NCI-H748 (cell line): Measurements from ENCODE around the gene SORL1-AS1.

Source experiments
- DNase-seq: peaks from one replicate; lab custom pipeline; 2025; ENCODE audit not compliant: unreplicated experiment; lab: John Stamatoyannopoulos, UW

Gene SORL1-AS1

GRCh38 chr11:121476379-121477032 is 23.7 kb upstream of the SORL1-AS1 start:
- peak; percentile 81 for DNase-seq

GRCh38 chr11:121474680-121475079 is 21.9 kb upstream of the SORL1-AS1 start:
- no peak for DNase-seq

GRCh38 chr11:121473064-121473777 is 20.5 kb upstream of the SORL1-AS1 start:
- DNase-seq = no peak

GRCh38 chr11:121472312-121472711 is 19.5 kb upstream of the SORL1-AS1 start:
- no peak for DNase-seq

DNA sequence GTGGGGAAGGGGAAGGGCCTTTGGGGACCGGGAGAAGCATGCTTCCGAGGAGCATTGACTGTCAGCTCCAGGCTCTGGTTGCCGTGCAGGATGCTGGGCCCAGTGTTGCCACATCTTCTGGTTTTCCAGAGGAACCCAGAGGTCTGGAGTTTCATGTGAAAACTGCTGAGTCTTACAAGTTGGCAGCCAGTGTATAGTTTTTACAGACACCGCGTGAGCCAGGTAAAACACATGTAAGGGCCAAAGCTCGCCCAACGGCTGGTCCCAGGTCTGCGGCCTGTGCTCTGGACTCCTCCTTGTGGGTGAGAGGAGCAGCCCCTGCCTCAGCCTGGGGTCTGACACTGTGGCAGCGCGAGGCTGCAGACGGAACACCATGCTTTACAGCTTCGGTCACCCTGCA is 18.4 kb upstream of the SORL1-AS1 start:
- DNase-seq = no peak

DNA sequence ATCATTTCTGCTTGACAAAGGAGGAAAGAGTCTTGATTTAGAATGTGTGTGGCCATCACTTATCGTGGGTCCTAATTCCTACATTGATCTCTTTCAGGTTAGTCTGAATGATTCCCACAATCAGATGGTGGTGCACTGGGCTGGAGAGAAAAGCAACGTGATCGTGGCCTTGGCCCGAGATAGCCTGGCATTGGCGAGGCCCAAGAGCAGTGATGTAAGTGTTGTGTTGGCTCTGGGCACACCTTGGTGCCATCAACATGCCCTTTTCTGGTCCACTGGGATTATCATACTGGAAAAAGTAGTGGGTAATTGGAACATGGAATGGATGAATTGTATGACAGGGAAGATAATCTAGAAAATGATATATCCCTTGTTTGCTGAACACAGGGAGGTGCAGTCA is 17.1 kb upstream of the SORL1-AS1 start:
- DNase-seq = no peak

DNA sequence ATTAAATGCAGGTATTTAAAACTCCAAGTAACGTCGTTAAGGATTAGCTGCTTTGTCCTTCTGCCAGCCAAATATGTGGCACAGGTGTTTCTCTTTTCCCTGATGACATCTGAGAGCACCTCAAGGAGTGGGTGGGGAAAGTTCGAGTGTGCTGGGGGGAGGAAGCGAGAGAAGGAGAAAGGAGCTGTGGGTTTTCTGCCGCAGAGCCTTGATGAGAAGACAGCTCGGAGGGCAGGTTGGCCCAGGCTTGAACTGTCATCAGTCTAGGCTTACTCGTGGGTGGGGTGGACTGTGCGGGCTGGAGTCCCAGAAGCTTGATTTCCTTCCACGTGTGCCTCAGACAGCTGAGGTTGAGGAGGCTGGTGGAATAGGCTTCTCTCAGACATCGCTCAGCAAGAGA is 15.2 kb upstream of the SORL1-AS1 start:
- DNase-seq = no peak

GRCh38 chr11:121467471-121467870 is 14.7 kb upstream of the SORL1-AS1 start:
- no peak for DNase-seq

- peak; percentile 87 for DNase-seq
These were observed 13.5 kb upstream of the SORL1-AS1 start for GRCh38 chr11:121466063-121466794.

DNA sequence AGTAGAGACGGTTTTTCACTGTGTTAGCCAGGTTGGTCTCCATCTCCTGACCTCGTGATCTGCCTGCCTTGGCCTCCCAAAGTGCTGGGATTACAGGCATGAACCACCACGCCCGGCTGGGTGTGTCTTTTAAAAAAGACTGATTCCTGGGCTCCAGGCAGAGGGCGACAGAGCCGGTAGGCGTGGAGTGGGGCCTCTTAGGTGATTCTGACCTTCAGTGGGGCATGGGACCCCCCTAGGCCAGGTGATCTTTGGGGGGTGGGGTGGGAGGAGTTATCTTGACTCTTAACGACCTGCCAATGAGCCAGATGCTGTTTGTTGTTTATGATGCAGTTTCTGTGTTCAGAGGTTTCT is 12.9 kb upstream of the SORL1-AS1 start:
- no peak for DNase-seq

- DNase-seq = no peak
These were observed 11.7 kb upstream of the SORL1-AS1 start for GRCh38 chr11:121464352-121464946.

- no peak for DNase-seq
These were observed 11.0 kb upstream of the SORL1-AS1 start for GRCh38 chr11:121463689-121464335.

DNA sequence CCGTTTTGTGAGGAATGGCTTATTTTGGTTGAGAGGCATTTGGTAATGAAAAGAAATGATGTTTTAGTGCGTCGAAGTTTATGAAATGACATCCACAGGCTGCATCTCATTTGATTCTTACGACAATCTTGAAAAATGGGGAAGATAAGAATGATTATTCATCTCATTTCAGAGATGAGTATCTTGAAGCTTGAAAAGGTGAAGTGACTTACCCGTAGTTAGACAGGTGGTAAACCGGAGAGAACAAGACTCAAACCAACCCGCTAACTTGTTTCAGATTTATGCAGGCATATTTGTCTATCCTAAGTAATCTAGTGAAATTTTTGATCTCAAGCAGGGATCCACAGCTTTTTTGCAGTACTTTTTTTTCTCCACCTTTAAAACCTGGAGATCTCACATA is 9.1 kb upstream of the SORL1-AS1 start:
- DNase-seq = no peak

- peak; percentile 32 for DNase-seq
These were observed 8.3 kb upstream of the SORL1-AS1 start for GRCh38 chr11:121460941-121461514.

DNA sequence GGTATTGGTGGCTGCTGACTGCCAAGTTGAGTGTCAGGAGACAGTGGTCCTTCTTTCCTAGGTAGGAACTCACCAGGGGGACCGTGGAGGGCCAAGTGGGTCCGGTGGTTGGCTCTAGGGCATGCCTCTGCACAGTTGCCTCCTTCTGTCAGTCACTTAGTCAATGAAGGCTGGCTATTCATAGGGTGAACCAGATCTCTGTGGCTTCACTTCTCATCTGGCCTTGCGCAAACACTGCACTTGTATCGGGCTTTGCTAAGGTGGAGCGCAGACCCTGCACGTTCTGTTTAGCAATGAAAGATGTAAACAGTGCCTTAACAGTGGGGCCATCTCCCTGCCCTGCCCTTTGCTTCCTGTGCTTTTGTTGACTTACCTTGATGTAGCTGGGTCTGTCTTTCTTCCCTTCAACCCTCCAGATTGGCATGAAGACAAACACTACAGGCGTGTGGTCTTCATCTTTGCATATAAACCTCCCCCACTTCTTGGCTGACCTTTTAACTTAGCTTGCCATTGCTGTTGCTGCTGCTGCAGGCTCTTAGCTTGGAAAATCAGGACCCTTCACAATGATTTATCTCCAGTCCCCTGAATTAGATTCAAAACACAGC is 6.7 kb upstream of the SORL1-AS1 start:
- DNase-seq = peak; percentile 52

DNA sequence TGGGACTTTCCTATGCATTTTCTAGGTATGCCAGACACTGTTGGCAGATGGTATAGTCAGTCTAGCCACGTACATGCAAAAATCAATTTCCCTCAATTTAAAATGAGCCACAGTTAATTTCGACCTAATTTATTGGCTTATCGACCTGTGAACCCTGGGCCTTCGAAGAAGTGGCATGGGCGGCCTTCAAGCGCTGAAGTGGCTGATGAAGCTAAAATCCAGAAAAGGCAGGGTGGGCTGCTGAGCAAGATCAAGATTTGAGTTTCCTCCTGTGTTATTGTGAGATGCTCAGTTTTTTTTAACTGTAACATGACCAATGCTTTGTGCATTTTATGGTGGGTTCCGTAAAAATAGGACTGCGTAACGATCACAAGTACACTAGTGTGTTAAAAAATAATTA is 5.8 kb upstream of the SORL1-AS1 start:
- DNase-seq = no peak

- DNase-seq = no peak
These were observed 4.2 kb upstream of the SORL1-AS1 start for GRCh38 chr11:121456816-121457431.

GRCh38 chr11:121456151-121456550 is 3.4 kb upstream of the SORL1-AS1 start:
- DNase-seq = no peak

GRCh38 chr11:121455115-121455514 is 2.3 kb upstream of the SORL1-AS1 start:
- DNase-seq = no peak
